ENCODE results near the gene RBM38.

The RBM38 gene

GRCh38 chr20:57405236-57406016 lies 14.2 kb downstream of the RBM38 start (continued):
- TF ChIP-seq ZBTB10 (tag by site-specific recombination; IDR thresholded peaks at IDR 0.05) (no peak), ZNF704 (tag by site-specific recombination; IDR thresholded peaks at IDR 0.05) (no peak), TCF7L2 (IDR thresholded peaks at IDR 0.05; ENCODE audit: borderline replicate concordance, low read depth, low read length) (no peak), MZF1 (tag by site-specific recombination; IDR thresholded peaks at IDR 0.05; ENCODE audit: borderline replicate concordance) (no peak), MEIS1 (CRISPR knock-in tag; IDR thresholded peaks at IDR 0.05; ENCODE audit: borderline replicate concordance) (no peak), ZNF560 (tag by site-specific recombination; IDR thresholded peaks at IDR 0.05; ENCODE audit: borderline replicate concordance) (no peak), ZNF391 (tag by site-specific recombination; IDR thresholded peaks at IDR 0.05; ENCODE audit: borderline replicate concordance, low read depth) (no peak), ZNF548 (tag by site-specific recombination; IDR thresholded peaks at IDR 0.05) (no peak), ZSCAN30 (tag by site-specific recombination; IDR thresholded peaks at IDR 0.05) (no peak)

GRCh38 chr20:57407541-57407956 lies 16.4 kb downstream of the RBM38 start:
- Histone ChIP-seq H3K4me3 (ENCODE audit: low read depth, low read length) (no peak overlapping the region), H3K36me3 (ENCODE audit: control insufficient read depth in 2 of 2, insufficient read depth in 1 of 2, low read length in 2 of 2) (peaks cover 0 to 70% of the 10 kb centered on the region in 2 experiments; a peak in 2 of 3 replicates), H3K27ac (ENCODE audit: extremely low read depth, low read depth, low read length) (no peak overlapping the region), H3K9me3 (ENCODE audit: control insufficient read depth, insufficient read depth, low read depth, low read length) (no peaks in the 10 kb centered on the region), H3K4me1 (ENCODE audit: control insufficient read depth, insufficient read depth, low read length) (no peaks in the 10 kb centered on the region; the same call in 1 of the 2 replicates)
- POLR2A ChIA-PET = no interaction called here
- TF ChIP-seq ZNF544 (tag by site-specific recombination; IDR thresholded peaks at IDR 0.05) (no peak), HIC1 (tag by site-specific recombination; IDR thresholded peaks at IDR 0.05) (peak; percentile 46; the same call in 1 of the 2 replicates)
- CTCF ChIA-PET = no interaction called here

- POLR2A ChIA-PET = no interaction called here
- no peaks in the 10 kb centered on the region for H3K9me3 ChIP-seq (ENCODE audit: control insufficient read depth, insufficient read depth, low read depth, low read length)
- H3K36me3 ChIP-seq (ENCODE audit: control insufficient read depth in 2 of 2, insufficient read depth in 1 of 2, low read length in 2 of 2) = peaks cover 0 to 64% of the 10 kb centered on the region in 2 experiments; a peak in 2 of 3 replicates
- H3K4me3 ChIP-seq (ENCODE audit: low read depth, low read length) = no peak overlapping the region
- no peaks in the 10 kb centered on the region; the same call in 1 of the 2 replicates for H3K4me1 ChIP-seq (ENCODE audit: control insufficient read depth, insufficient read depth, low read length)
- CTCF ChIA-PET = no interaction called here
- H3K27ac ChIP-seq (ENCODE audit: extremely low read depth, low read depth, low read length) = no peak overlapping the region
- no peak for TF ChIP-seq GLI4 (tag by site-specific recombination; IDR thresholded peaks at IDR 0.05)
- peak; percentile 55 for TF ChIP-seq ZFHX2 (tag by site-specific recombination; conservative IDR thresholded peaks at IDR 0.05)
- TF ChIP-seq WT1 (tag by site-specific recombination; IDR thresholded peaks at IDR 0.05) = no peak
- TF ChIP-seq ZNF16 (tag by site-specific recombination; IDR thresholded peaks at IDR 0.05; ENCODE audit: low read depth) = no peak
- TF ChIP-seq, protein P1, sequence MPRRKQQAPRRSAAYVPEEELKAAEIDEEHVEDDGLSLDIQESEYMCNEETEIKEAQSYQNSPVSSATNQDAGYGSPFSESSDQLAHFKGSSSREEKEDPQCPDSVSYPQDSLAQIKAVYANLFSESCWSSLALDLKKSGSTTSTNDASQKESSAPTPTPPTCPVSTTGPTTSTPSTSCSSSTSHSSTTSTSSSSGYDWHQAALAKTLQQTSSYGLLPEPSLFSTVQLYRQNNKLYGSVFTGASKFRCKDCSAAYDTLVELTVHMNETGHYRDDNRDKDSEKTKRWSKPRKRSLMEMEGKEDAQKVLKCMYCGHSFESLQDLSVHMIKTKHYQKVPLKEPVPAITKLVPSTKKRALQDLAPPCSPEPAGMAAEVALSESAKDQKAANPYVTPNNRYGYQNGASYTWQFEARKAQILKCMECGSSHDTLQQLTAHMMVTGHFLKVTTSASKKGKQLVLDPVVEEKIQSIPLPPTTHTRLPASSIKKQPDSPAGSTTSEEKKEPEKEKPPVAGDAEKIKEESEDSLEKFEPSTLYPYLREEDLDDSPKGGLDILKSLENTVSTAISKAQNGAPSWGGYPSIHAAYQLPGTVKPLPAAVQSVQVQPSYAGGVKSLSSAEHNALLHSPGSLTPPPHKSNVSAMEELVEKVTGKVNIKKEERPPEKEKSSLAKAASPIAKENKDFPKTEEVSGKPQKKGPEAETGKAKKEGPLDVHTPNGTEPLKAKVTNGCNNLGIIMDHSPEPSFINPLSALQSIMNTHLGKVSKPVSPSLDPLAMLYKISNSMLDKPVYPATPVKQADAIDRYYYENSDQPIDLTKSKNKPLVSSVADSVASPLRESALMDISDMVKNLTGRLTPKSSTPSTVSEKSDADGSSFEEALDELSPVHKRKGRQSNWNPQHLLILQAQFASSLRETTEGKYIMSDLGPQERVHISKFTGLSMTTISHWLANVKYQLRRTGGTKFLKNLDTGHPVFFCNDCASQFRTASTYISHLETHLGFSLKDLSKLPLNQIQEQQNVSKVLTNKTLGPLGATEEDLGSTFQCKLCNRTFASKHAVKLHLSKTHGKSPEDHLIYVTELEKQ (tag by site-specific recombination; IDR thresholded peaks at IDR 0.05; ENCODE audit: borderline replicate concordance) = no peak
- TF ChIP-seq ZNF843 (tag by site-specific recombination; IDR thresholded peaks at IDR 0.05) = no peak
- no peak for TF ChIP-seq ZNF341 (tag by site-specific recombination; IDR thresholded peaks at IDR 0.05; ENCODE audit: low read depth)
- peak; percentile 42; the same call in 1 of the 2 replicates for TF ChIP-seq ZBTB17 (tag by site-specific recombination; IDR thresholded peaks at IDR 0.05)
- no peak for TF ChIP-seq ZNF423 (tag by site-specific recombination; IDR thresholded peaks at IDR 0.05)
- TF ChIP-seq ZNF146 (tag by site-specific recombination; IDR thresholded peaks at IDR 0.05) = no peak
- no peak for TF ChIP-seq ZBTB48 (tag by site-specific recombination; IDR thresholded peaks at IDR 0.05)
Measured at GRCh38 chr20:57408131-57408530, 16.9 kb downstream of the RBM38 start.
